Neural progenitor cell (in vitro differentiated cells): Measurements from ENCODE around the gene EDAR. TPM values are rescaled to one million over a fixed set of nuclear protein-coding genes. Genes with fewer than 3 reads are reported as not detected.

Source experiments
- DNase-seq: peaks from one replicate; pipeline ENCODE4 v3.0.0-alpha.2; 2016; ENCODE audit warnings: low spot score
- H2AFZ ChIP-seq: fragments of 200-600 bp; sonication (generic); replicated peaks from 2 replicates; pipeline ENCODE4 v1.6.1; 2016; ENCODE audit warnings: antibody characterized with exemption
- H3F3A ChIP-seq: fragments of 200-600 bp; sonication (generic); 2 replicates; pipeline ENCODE4 v1.6.1; 2016; ENCODE audit warnings: antibody characterized with exemption, low read depth
- H3K27ac ChIP-seq: fragments of 200-600 bp; sonication (generic); 2 replicates; pipeline ENCODE4 v1.5.1; 2016; ENCODE audit warnings: mild to moderate bottlenecking
- H3K27me3 ChIP-seq: fragments of 200-600 bp; sonication (generic); 2 replicates; pipeline ENCODE4 v1.6.1; 2016; ENCODE audit warnings: mild to moderate bottlenecking, moderate library complexity
- H3K36me3 ChIP-seq: fragments of 200-600 bp; sonication (generic); 2 replicates; pipeline ENCODE4 v1.5.1; 2016
- H3K4me1 ChIP-seq: fragments of 200-600 bp; sonication (generic); 2 replicates; pipeline ENCODE4 v1.6.1; 2016; ENCODE audit warnings: mixed run types
- H3K4me2 ChIP-seq: fragments of 200-600 bp; sonication (generic); 2 replicates; pipeline ENCODE4 v1.6.1; 2016
- H3K4me3 ChIP-seq: fragments of 200-600 bp; sonication (generic); 2 replicates; pipeline ENCODE4 v1.5.1; 2016
- H3K79me2 ChIP-seq: fragments of 200-600 bp; sonication (generic); 2 replicates; pipeline ENCODE4 v1.6.1; 2016; ENCODE audit warnings: low read depth
- H3K9ac ChIP-seq: fragments of 200-600 bp; sonication (generic); 2 replicates; pipeline ENCODE4 v1.6.1; 2016
- H3K9me3 ChIP-seq: fragments of 200-600 bp; sonication (generic); 2 replicates; pipeline ENCODE4 v1.5.1; 2016; ENCODE audit warnings: low read depth
- H4K20me1 ChIP-seq: fragments of 200-600 bp; sonication (generic); 2 replicates; pipeline ENCODE4 v1.6.1; 2016; ENCODE audit warnings: low read depth
- H3K27ac Mint-ChIP-seq: 3 replicates; pipeline ENCODE4 v1.8.0; 2021; ENCODE audit warnings: mixed read lengths
- H3K27me3 Mint-ChIP-seq: 2 replicates; pipeline ENCODE4 v1.8.0; 2022; ENCODE audit warnings: low read depth, mild to moderate bottlenecking, inconsistent platforms, moderate library complexity, mixed read lengths; ENCODE audit not compliant: insufficient read depth
- H3K36me3 Mint-ChIP-seq: 3 replicates; pipeline ENCODE4 v1.8.0; 2021; ENCODE audit warnings: mixed read lengths
- H3K4me1 Mint-ChIP-seq: 3 replicates; pipeline ENCODE4 v1.8.0; 2021; ENCODE audit warnings: mixed read lengths
- H3K4me3 Mint-ChIP-seq: 3 replicates; pipeline ENCODE4 v1.8.0; 2021; ENCODE audit warnings: mild to moderate bottlenecking, moderate library complexity, mixed read lengths
- H3K9me3 Mint-ChIP-seq: 3 replicates; pipeline ENCODE4 v1.8.0; 2020; ENCODE audit warnings: mixed read lengths
- CTCF ChIP-seq: fragments of 200-600 bp; sonication (generic); IDR thresholded peaks from 2 replicates; pipeline ENCODE4 v1.5.1; 2017; ENCODE audit warnings: antibody characterized with exemption, mild to moderate bottlenecking
- EZH2 ChIP-seq: fragments of 200-600 bp; sonication (generic); IDR thresholded peaks from 2 replicates; pipeline ENCODE4 v1.6.1; 2017; ENCODE audit warnings: antibody characterized with exemption, mild to moderate bottlenecking, moderate library complexity
- EZH2phosphoT487 ChIP-seq: fragments of 200-600 bp; sonication (generic); IDR thresholded peaks from 2 replicates; pipeline ENCODE4 v1.6.1; 2017; ENCODE audit warnings: antibody characterized with exemption
- total RNA-seq: library from RNA; depleted of rRNA; stranded (reverse); fragments of >200 nt; gene quantifications from 2 replicates; pipeline ENCODE4 v1.2.3, GENCODE V29; 2015; ENCODE audit warnings: low replicate concordance

EDAR gene
- total RNA-seq, 1 donor from 2014 or later = not detected

- H3K4me1 Mint-ChIP-seq = peaks cover 30% of the 10 kb centered on the region
- H4K20me1 ChIP-seq = no peaks in the 10 kb centered on the region
- no peaks in the 10 kb centered on the region for H3K27me3 Mint-ChIP-seq
- H3K4me3 Mint-ChIP-seq = no peak overlapping the region
- no peak for TF ChIP-seq EZH2phosphoT487
- TF ChIP-seq EZH2 = no peak
- no peak for TF ChIP-seq CTCF
- no peaks in the 10 kb centered on the region for H3F3A ChIP-seq
- no peak overlapping the region for H3K9ac ChIP-seq
- no peak for DNase-seq
- peaks cover 12% of the 10 kb centered on the region for H3K4me1 ChIP-seq
- H3K36me3 Mint-ChIP-seq = peaks cover 4% of the 10 kb centered on the region
- H3K9me3 ChIP-seq = no peaks in the 10 kb centered on the region
- peak overlapping the region; percentile 79 for H3K27ac Mint-ChIP-seq
- no peaks in the 10 kb centered on the region for H3K27me3 ChIP-seq
- H3K4me3 ChIP-seq = no peak overlapping the region
- H3K9me3 Mint-ChIP-seq = peaks cover 4% of the 10 kb centered on the region
- no peak overlapping the region for H2AFZ ChIP-seq
- no peak overlapping the region for H3K27ac ChIP-seq
- H3K79me2 ChIP-seq = no peaks in the 10 kb centered on the region
- H3K36me3 ChIP-seq = no peaks in the 10 kb centered on the region
- no peak overlapping the region for H3K4me2 ChIP-seq
Measured at GRCh38 chr2:108911807-108912628, 77.0 kb downstream of the EDAR start.

- TF ChIP-seq CTCF = no peak
- no peak for TF ChIP-seq EZH2
- TF ChIP-seq EZH2phosphoT487 = no peak
- no peak overlapping the region for H3K27ac ChIP-seq
- H3K4me3 ChIP-seq = no peak overlapping the region
- no peaks in the 10 kb centered on the region for H3K9me3 ChIP-seq
- no peaks in the 10 kb centered on the region for H3K36me3 ChIP-seq
- H3K4me2 ChIP-seq = no peak overlapping the region
- DNase-seq = no peak
- H2AFZ ChIP-seq = no peak overlapping the region
- no peaks in the 10 kb centered on the region for H3F3A ChIP-seq
- no peaks in the 10 kb centered on the region for H3K27me3 ChIP-seq
- peaks cover 4% of the 10 kb centered on the region for H3K36me3 Mint-ChIP-seq
- H3K27me3 Mint-ChIP-seq = no peaks in the 10 kb centered on the region
- no peaks in the 10 kb centered on the region for H3K79me2 ChIP-seq
- no peak overlapping the region for H3K4me3 Mint-ChIP-seq
- H4K20me1 ChIP-seq = no peaks in the 10 kb centered on the region
- peaks cover 4% of the 10 kb centered on the region for H3K9me3 Mint-ChIP-seq
- H3K9ac ChIP-seq = no peak overlapping the region
- peaks cover 6% of the 10 kb centered on the region for H3K4me1 ChIP-seq
- H3K27ac Mint-ChIP-seq = no peak overlapping the region
- peaks cover 29% of the 10 kb centered on the region for H3K4me1 Mint-ChIP-seq
Measured at GRCh38 chr2:108911401-108911800, 77.6 kb downstream of the EDAR start.

GRCh38 chr2:108910541-108911396 is 78.3 kb downstream of the EDAR start:
- H3K36me3 Mint-ChIP-seq = peaks cover 4% of the 10 kb centered on the region
- H3K27me3 ChIP-seq = no peaks in the 10 kb centered on the region
- H3K9me3 Mint-ChIP-seq = peaks cover 4% of the 10 kb centered on the region
- H3K4me2 ChIP-seq = no peak overlapping the region
- no peak overlapping the region for H3K27ac Mint-ChIP-seq
- H3K4me3 ChIP-seq = no peak overlapping the region
- no peak overlapping the region for H3K27ac ChIP-seq
- H3K79me2 ChIP-seq = no peaks in the 10 kb centered on the region
- H3K4me3 Mint-ChIP-seq = no peak overlapping the region
- no peaks in the 10 kb centered on the region for H4K20me1 ChIP-seq
- TF ChIP-seq EZH2phosphoT487 (no peak), CTCF (no peak), EZH2 (no peak)
- no peak for DNase-seq
- no peaks in the 10 kb centered on the region for H3K4me1 ChIP-seq
- peaks cover 26% of the 10 kb centered on the region for H3K4me1 Mint-ChIP-seq
- no peaks in the 10 kb centered on the region for H3K27me3 Mint-ChIP-seq
- no peak overlapping the region for H2AFZ ChIP-seq
- no peaks in the 10 kb centered on the region for H3K36me3 ChIP-seq
- H3K9ac ChIP-seq = no peak overlapping the region
- H3F3A ChIP-seq = no peaks in the 10 kb centered on the region
- H3K9me3 ChIP-seq = no peaks in the 10 kb centered on the region
